T-helper 22 cell (primary cell): ENCODE measurements around the gene LMNTD1.
"Not testable (repeated sequence)": the region's sequence is repeated elsewhere in the genome, so short reads cannot be mapped to it uniquely, and the experiment has no call there.

Source experiments
- DNase-seq: peaks from one replicate; pipeline ENCODE4 v3.0.0-alpha.2; 2020; ENCODE audit warnings: low read depth

LMNTD1 gene

DNA sequence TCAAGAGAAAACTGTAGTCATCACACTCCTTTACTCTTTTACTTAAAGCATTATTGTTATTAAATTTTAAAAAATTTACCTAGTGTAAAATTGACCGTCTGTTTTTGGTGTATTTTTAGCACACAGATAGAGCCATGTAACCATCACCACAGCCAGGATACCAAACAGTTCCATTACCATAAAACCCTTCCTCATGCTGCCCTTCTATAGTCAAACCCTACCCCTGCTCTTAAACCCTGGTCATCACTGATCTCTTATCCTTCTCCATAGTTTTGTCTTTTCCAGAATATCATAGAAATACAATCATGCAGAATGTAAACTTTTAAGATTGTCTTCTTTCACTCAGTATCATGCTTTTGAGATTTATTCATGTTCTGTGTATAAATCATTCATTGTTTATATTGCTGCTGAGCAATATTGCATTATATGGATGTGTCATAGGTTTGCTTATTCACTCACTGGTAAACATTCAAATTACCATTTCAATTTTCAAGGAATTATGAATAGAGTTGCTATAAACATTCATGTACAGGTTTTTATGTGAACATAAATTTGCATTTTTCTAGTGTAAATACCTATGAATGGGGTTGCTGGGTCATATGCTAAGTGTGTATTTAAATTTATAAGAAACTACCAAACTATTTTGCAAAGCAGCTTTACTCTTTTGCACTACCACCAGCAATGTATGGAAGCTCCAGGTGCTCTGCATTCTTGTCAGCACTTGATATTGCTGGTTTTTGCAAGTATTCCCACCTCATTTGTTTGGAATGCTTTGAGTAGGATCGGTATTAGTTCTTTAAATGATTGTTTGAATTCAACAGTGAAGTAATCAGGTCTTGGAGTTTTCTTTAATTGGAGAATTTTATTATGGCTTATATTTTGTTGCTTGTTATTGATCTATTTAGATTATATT is 125.5 kb downstream of the LMNTD1 start:
- no peak for DNase-seq

DNA sequence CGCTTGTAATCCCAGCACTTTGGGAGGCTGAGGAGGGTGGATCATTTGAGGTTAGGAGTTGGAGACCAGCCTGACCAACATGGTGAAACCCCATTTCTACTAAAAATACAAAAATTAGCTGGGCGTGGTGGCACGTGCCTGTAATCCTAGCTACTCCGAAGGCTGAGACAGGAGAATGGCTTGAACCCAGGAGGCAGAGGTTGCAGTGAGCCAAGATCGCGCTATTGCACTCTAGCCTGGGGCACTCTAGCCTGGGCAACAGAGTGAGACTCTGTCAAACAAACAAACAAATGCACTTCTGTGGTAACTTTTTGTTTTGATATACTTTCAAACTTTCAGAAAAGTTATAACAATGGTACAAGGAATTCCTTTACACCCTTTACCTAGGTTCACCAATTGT is 126.3 kb downstream of the LMNTD1 start:
- DNase-seq = not testable (repeated sequence)
